HT1080 (cell line): ENCODE results near the gene INPP5A. TPM values are rescaled to one million over a fixed set of nuclear protein-coding genes. Genes with fewer than 3 reads are reported as not detected.
"Not testable (repeated sequence)": the region's sequence is repeated elsewhere in the genome, so short reads cannot be mapped to it uniquely, and the experiment has no call there.

Experiments
- DNase-seq: peaks from one replicate; pipeline ENCODE4 v3.0.0-alpha.2; 2015; ENCODE audit warnings: low read depth
- total RNA-seq: library from RNA; depleted of rRNA; stranded (reverse); fragments of >200 nt; shearing (Covaris generic); gene quantifications from 2 replicates; pipeline ENCODE4 v1.2.3, GENCODE V29; 2014

The INPP5A gene
- total RNA-seq, 1 experiment from 2014 or later, result 34.4 TPM

DNA sequence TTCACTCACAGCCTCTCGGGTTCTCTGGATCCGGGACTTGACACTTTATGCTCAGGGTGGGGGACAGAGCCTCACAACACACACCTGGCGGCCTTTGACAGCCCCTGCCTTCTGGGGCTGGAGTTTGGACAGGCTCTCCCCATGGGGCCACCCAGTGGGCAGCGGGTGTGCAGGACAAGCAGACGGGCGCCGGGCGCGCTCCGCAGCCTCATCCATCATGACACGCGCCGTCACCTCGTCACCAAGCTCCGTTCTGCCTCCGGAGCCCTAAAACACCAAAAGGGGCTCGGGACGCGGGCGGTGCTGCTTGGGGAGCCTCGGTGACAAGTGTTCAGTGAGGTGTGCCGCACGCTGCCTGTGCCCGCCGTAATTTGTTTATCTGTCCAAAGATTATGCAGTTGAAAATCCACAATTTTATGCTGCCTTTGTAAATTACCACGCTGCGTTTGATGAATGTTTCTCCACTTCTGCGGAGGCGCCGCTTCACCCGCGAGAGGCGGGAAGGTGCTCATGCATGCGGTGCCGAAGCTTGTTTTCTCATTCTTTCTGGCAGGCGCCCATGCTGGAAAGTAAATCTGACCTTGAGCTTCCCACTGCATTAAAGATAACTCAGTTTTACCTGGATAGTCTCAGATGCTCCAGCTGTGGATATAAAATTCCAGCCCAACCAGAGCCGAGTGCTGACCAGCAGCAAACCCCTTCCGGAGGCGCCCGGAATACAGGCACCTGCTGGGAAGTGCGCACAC is 242.1 kb downstream of the INPP5A start:
- no peak for DNase-seq

DNA sequence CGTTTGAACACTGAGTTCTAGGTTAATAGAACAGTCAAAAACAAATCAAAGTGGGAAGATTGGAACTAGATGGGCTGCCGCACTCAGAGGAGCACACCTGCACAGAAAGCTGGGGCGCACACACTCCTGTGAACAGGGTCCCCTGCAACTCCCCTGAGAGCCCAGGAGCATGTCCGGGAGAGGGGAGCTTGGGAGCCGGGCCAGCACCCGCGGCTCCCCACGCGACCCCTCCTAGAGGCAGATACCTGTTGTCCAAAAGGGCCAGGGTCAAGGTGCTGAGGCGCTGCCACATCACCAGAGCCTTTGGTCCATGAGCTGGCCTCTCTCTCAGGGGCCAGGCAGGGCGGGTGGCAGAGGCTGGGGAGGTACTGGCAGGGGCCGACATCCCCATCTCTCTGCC is 242.8 kb downstream of the INPP5A start:
- no peak for DNase-seq

DNA sequence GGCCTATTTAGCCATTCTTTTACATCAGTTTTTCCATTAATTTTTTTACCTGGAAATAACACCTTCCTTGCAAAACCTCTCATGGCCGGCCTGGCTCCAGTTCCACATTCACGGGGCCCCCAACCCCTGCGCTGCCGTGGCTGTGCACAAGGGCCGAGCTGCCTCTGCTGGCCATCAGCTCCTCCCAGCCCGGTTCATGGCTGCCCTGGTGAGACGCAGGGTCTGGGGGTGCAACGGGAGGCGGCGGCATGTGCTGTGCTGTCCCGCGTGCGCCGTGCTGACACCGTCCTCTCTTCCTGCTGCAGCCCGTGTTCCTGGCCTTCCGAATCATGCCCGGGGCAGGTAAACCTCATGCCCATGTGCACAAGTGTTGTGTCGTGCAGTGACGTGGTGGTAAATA is 244.0 kb downstream of the INPP5A start:
- DNase-seq, result no peak

DNA sequence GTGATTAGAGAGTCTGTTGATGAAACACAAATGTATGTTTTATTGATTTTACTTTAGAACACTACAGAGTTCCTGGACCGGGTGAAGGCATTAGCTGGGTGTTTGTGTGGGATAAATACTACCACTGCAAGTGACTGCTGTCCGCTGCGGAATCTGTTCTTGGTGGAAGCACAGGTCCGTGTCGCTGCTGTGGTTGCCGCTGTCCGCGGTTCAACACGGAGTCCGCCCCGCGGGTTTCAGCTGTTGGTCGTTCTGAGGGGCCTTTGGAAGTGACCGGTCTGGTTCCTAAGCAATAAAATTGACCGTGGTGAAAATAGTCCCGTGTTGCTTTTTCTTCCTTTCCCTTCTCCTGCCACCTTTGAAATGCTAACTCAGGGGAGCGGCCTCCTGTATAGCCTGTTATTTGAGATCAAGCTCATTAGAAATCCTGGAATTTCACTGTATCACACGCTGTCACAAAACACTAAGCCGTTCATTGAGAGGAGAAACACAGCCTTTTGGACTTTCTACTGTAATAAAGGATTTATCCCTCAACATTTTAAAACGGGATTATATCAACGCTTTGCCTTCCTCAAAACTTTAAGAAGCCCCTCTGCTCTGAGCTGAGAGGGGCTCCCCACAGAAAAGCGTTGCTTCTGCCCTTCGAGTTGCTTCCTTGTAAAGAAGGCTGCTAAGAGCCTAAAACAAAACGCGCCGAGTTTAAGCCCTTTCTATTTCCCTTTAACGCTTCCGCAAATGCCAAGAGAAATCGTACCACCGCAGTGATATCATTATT is 245.8 kb downstream of the INPP5A start:
- DNase-seq, result no peak

DNA sequence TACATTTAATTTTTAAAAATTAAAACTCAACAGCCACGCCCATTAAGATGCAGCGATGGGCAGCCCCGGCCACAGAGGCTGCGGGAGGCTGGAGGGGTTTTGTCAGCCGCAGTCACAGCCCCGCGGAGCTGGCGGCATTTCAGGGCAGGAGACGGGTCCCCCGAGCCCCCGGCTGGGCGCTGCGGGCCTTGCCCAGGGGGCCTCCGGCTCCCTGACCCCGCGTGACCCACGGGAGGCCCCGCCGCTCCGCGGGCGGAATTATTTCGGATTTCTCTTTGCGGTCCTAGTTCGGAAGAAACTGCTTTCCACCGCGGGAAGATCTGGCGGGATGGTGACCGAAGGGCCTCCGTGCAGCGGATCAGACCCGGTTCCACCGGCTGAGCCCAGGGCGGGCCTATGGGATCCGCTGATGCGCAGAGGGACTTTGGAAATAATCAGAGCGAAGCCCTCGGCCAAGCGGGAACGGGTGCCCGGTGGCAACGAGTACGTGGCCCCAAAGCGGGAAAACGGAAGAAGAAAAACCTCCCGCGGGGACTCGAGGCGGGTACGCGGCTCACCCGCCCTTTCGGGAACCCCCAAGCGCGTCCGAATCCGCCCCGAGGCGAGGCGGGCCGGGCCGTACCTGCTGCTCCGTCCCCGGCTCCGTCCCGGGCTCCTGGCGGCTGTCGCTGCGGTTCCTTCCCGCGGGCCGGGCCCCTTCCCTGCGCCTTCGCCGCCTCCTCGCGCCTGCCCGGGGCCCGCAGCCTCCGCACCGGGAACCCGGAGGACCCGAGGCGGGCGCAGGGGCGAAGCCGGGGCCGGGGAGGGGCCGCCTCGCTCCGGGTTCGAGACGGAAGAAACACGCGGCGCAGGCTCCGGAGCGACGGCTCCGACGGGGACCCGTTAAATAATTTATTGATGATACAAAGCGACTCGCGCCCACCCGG is 246.6 kb downstream of the INPP5A start:
- DNase-seq, result no peak

DNA sequence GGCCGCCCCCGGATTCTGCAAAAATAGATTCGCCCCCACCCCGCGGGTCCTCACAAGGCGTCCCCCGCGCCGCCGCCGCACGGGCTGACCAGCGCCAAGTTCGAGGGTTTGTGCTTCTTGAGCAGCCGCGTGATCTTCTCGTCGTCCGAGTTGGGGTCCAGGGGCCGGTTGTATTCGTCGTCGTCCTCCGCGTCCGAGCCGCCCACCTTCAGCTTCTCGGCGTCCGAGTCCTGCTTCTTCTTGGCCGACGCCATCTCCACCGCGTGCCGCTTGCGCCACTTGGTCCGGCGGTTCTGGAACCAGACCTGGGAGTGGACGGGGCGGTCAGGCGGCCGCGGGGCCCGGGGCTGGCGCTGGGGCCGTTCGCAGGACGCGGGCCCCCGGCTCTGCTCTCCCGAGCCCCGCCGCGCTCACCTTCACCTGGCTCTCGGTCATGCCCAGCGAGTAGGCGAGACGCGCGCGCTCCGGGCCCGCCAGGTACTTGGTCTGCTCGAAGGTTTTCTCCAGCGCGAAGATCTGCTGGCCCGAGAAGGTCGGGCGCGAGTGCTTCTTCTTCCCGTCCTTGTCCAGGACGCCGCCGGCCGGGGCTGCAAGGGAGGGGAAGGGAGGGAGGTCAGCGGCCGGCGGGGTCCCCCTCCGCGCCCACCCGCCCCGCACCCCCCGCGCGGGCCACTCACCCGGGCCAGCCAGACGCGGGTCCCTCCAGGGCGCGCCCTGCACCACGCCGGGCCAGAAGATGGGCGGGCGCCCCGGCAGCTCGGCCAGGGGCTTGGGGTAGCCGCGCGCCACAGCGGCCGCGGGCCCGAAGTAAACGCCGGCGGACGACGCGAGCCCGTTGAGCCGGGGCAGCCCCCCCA is 247.5 kb downstream of the INPP5A start:
- DNase-seq, result no peak

DNA sequence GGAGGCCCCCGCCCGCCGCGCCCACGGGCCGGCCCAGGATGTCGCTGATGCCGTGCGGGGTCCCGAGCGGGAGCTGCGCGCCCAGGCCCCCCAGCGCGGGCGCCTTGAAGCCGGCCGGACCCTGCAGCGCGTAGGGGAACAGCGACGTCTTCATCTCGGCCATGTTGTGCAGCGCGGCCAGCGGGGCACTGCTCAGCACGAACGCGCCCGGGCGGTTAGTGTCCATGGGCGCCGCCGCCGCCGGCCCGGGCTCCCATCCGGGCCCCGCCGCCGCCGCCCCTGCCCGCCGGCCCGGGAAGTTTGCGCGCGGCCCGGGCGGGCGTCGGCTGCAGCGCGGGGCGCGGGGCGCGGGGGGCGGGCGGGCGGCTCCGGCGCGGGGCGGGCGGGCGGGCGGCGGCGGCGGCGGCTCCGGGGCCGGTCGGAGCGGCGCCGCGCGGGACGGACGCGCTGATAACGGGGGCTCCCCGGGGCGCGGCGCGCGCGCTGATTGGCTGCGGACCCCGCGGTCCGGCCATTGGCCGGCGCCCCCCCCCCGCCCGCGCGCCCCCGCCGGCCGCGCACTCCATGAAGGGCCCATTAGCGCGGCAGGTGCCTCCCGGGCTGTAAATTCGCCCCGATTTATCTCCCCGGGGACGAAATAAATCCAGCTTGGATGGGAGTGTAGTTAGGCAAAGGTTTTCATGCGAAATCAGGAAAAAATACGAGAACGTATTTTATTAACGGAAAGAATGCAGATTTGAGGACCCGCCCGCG is 248.3 kb downstream of the INPP5A start, which contains the start of gene NKX6-2:
Gene NKX6-2 (minus strand): TSS at position 425 of the 753 bp plus-strand sequence. CDS start 199 bp downstream, at position 226.
- no peak for DNase-seq

DNA sequence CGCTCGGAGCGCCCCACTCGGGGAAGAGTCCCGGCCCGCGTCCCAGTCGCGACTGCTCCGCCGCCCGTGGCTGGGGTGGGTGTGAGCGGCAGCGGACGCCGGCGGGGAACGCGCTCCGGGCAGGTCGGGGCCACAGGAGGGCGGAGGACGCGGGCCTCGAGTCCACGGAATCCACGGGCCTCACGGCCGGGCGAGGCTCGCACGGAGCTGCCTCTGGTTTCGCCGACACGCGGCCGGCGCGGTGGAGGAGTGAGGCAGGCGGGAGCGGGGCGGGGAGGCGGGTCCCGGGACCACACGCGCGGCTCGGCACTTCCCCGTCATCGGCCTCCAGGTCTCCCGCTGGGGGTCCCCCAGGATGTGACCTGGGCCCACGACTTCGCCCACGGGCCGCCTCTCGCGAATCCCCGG is 248.9 kb downstream of the INPP5A start:
- DNase-seq, result no peak

DNA sequence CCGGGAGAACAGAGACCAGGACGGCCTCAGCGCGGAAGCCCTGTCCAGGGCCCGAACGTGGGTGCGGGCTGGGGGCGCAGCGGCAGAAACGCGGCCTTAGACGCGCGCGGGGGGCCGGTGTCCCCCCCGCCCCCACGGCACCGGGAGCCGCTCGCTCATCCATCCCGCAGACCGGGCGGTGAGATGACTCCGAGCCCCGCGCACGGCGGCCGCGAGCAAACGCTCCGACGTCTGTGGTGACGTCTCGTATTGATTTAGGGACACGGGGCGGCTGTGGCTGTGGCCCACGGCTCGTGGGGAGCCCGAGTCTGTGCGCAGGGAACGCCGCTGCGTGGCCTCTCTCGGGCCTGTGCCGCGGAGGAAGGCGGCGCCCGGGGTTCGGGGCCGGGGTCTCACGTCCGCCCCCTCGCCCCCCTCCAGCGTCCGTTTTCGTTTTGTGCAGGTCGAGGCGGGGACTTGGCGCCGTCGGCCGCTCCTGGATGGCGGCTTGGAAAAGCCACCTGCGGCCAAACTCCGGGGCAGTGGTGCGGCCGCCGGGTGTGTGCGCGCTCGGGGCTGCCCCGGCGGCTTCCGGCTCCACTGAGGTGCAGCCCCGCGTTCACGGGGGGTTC is 249.4 kb downstream of the INPP5A start:
- no peak for DNase-seq

DNA sequence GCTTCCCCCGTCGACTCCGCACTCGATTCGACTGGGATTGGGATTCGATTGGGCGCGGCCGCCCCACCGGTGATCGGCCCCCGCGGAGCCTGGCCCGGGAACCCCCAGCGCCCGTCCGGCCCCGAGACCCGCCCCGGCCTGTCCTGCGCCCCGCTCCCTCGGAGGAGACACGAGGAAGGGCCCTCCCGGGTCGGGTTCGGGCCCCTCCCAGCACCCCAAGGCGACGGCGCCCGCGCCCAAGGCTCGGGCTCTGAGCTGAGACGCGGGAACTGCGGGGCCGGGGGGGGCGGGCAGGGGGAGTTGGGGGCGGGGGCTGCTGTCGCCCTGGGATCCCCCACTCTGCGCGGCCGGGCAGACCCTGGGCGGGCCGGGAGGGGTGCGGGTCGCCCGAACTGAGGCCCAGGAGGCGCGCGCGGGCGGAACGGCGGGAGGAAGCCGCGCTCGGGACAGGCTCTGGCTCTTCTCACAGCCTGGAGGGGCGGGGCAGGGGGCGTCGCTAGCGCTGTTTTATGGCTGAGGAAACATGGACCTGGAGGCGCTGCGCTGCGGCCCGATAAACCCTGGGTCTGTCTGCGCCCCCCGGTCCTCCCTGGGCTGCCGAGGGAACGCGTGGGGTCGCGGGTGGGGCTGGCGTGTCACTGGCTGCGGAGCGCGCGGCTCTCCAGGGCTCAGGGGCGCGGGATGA is 250.1 kb downstream of the INPP5A start:
- DNase-seq, result no peak

DNA sequence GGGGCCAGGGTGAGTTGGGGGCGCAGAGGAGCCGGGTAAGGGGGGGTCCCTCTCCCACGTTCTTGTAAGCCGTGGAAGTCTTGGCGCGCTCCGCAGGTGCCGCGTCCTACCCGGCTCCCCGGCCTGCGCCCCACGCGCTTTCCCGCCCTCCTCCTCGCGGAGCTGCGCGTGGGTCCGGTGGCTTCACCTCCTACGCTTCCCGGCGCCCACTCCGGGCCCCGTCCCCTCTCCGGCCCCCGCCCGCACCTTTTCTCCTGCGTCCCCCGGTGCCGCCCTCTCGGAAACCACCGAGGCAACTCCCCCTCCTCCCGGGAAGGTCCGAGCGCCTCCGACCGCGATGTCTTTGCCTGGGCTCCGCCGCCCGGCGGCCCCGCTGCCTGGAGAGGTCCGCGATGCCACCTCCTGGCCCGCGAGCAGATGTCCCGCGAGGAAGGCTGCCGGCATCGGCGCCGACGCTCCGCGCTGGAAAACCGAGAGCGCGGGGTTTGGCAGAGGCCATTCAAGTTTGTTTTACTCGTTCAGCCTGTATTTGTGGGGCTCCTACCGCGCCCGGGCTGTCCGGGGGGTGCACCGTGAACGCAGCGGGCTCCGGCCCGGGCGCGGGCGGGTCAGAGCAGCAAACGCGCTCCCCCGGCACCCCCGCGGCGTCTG is 250.7 kb downstream of the INPP5A start:
- DNase-seq, result no peak

DNA sequence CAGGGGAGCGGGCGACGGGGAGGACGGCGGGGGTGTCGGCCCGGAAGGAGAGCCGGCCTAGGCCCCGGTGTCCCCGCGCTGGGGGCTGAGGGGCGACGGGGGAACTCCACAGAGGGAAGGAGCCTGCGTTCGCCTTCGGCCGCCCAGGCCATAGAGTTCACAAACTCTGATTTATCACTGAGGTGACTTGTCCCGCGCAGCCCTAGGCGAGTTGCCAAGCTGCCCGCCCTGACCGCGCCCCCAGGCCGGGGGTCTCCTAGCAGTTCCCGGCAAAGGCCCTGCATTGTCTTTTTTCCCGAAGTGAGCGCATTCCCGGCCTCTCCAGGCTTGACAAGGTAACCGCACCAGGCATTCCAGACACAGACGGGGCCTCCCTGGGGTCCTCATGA is 251.2 kb downstream of the INPP5A start:
- DNase-seq, result no peak

DNA sequence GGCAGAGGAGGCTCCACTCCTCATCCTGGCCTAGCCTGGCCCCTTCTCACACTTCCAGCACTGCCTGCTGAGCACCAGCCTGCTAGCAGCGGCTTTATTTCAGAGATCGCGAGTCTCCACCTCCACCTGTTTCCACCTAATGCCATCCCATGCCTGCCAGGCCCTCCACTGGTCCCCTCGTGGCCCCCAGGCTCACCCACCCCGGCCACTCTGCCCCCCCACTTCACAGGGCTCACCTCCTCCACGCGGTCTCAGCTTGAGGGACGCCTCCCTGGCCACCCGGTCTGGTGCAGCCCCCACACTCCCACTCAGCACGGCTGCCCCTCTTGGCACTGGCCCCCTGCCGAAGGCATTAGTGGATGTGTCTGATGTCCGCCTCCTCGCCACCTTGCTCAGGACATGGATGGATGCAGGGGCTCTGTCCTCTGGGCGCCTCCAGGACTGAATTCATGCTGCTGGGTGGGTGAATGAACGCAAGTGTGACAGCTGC is 252.1 kb downstream of the INPP5A start:
- no peak for DNase-seq

DNA sequence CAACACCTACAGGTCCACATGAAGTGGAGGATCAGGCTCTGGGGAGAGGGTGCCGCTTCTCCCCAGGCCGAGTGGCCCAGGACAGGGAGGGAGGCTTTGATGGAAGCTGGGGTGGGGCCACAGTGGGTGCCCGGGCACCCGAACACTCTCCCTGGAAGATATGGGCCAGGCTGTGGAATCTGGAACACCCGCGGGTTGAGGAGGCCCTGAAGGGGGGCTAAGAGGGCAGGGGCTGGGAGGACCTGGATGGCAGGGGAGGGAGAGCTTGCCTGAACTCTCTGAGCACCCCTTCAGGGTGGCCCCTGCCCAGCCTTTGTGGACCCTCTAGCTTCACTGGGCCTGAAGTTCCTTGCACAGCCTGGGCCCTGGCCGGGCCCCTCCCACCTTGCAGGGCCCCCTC is 252.9 kb downstream of the INPP5A start:
- no peak for DNase-seq

DNA sequence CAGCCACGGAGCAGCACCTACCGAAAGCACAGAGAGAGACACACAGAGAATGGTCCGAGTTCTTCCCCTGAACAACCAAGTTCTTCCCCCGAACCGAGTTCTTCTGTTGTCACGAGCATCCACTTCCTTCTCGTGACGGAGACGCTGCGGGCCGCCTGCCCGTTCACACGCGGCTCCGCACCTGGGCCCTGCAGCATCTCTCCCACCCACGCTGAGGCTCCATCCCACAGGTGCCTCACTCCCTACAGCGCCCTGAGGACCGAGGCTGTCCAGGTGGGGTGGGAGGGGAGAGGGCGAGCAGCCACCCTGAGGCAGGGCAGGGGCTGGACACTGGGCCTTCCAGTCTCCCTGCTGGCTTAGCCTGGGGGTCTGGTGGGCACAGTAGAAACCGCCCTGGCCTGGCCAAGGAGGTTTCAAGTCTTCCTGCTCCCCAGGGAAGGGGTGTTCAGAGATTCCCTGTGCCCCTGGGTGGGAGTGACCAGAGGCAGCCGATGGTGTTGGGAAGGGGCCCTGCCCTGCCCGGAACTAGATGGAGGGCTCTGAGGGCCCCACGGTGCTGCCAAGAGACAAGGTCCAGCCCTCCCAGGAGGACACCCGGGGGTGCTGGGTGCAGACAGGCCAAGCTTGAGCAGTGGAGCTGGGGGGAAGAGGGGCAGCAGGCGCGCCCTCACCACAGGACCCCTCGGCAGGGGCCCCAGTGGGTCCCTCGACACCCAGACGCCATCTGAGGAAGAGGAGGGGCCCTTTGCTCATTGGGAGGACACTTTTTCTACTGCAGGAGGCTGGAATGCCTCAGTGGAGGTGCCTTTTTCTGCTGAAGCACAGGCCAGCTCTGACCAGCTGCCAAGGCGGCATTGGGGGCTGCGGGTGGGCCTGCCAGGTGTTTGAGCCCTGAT is 253.6 kb downstream of the INPP5A start:
- no peak for DNase-seq

DNA sequence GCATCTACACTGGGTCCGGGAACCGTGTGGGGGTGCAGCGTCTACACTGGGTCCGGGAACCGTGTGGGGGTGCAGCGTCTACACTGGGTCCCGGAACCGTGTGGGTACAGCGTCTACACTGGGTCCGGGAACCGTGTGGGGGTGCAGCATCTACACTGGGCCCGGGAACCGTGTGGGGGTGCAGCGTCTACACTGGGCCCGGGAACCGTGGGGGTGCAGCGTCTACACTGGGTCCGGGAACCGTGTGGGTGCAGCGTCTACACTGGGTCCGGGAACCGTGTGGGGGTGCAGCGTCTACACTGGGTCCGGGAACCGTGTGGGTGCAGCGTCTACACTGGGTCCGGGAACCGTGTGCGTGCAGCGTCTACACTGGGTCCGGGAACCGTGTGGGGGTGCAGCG is 254.5 kb downstream of the INPP5A start:
- not testable (repeated sequence) for DNase-seq

DNA sequence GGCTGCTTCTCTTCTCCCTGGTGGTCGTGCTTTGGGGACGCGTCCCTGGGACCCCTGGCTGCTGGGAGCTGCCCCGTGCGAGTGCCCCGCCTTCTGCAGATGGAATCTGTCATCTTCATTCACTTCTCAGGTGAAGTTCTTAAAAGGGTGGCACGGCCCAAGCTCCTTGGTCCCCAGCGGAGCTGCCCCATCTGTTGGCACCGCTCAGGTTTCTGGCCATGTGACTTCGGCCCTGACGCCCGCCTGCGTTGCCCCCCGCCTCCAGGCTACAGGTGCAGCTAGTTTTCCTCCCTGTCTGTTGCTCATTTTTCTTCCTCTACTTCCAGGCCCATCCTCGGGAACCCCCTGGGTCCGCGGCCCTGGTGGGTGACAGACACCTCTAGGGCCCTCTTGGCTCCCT is 255.2 kb downstream of the INPP5A start:
- DNase-seq, result no peak
